LNCAP (cell line): ENCODE measurements around the gene MIX23.

ENCODE experiments used
- TF ChIP-seq, protein P1 (sequence below): fragments of 450-650 bp; IDR thresholded peaks from 2 replicates; pipeline ENCODE4 v1.5.1; 2017; ENCODE audit warnings: mild to moderate bottlenecking

MIX23 gene

DNA sequence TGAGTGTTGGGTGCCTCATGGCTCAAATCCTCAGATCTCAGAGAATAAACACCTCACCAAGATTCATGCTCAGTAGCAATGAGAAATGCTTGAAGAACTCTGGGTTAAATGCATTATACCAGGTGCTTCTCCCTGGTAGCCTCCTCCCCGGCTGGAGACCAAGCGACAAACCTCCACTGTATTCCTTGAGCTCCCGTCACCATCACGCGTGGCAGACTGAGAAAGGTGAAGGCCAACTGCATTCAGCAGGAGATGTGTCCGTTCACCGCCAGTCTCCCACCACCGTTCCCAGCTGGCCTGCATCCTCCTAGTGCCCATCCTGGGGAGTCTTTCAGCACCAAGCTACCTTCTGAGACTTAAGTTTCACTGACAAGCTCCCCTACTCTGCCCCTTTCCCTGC lies 50.5 kb downstream of the MIX23 start:
- TF ChIP-seq, protein P1, sequence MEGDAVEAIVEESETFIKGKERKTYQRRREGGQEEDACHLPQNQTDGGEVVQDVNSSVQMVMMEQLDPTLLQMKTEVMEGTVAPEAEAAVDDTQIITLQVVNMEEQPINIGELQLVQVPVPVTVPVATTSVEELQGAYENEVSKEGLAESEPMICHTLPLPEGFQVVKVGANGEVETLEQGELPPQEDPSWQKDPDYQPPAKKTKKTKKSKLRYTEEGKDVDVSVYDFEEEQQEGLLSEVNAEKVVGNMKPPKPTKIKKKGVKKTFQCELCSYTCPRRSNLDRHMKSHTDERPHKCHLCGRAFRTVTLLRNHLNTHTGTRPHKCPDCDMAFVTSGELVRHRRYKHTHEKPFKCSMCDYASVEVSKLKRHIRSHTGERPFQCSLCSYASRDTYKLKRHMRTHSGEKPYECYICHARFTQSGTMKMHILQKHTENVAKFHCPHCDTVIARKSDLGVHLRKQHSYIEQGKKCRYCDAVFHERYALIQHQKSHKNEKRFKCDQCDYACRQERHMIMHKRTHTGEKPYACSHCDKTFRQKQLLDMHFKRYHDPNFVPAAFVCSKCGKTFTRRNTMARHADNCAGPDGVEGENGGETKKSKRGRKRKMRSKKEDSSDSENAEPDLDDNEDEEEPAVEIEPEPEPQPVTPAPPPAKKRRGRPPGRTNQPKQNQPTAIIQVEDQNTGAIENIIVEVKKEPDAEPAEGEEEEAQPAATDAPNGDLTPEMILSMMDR = no peak

DNA sequence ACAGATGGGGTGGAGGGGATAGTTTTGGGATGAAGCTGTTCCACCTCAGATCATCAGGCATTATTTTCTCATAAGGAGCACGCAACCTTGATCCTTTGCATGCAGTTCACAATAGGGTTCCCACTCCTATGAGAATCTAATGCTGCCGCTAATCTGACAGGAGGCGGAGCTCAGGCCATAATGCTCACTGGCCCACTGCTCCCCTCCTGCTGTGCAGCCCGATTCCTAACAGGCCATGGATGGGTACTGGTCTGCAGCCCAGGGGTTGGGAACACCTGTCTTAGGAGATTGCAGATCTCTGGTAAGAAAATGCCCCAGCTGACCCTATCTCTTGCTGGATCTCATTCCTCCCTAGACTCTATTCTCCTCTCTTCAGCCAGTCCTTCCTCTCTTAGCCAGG lies 51.1 kb downstream of the MIX23 start:
- TF ChIP-seq, protein P1 = no peak

DNA sequence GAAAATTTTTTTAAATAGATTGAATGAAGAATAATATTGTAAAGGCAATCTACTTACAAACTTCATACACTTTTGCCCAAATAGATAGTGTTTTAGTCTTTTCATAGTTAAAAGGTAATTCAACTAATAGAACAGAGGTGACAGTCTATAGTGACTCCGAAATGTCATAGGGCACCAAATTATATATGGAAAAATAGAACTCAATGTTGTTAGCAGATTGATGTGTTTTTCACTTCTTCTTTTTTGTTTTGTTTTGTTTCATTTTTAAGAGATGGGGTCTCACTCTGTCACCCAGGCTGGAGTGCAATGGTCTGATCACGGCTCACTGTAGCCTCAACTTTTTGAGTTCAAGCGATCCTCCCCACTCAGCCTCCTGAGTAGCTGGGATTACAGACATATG lies 57.3 kb downstream of the MIX23 start:
- TF ChIP-seq, protein P1 = no peak

DNA sequence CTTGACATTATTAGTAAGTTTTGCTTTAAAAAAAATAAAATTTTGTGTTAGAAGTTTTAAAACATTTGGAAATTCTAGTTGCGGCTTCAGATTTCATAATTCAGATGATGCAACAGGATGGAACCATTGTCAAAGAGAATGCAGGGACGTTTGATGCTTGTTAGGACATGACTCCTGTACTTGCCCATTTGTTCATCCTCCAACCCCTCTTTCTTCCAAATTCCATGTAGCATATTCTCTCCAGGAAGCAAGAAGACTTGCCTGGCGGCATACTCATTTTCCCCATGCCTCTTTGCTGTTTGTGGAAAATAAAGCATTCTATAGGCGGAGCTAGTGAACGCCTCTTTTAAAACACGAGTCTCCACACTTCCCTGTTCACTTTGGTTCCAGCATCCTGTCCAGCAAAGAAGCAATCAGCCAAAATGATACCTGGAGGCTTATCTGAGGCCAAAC lies 58.1 kb downstream of the MIX23 start, which contains the start of gene CSTA:
Gene CSTA, plus strand, starts transcription at position 378 of the 453 bp plus-strand sequence. Its CDS starts 45 bp downstream, at position 423.
- TF ChIP-seq, protein P1 = no peak

DNA sequence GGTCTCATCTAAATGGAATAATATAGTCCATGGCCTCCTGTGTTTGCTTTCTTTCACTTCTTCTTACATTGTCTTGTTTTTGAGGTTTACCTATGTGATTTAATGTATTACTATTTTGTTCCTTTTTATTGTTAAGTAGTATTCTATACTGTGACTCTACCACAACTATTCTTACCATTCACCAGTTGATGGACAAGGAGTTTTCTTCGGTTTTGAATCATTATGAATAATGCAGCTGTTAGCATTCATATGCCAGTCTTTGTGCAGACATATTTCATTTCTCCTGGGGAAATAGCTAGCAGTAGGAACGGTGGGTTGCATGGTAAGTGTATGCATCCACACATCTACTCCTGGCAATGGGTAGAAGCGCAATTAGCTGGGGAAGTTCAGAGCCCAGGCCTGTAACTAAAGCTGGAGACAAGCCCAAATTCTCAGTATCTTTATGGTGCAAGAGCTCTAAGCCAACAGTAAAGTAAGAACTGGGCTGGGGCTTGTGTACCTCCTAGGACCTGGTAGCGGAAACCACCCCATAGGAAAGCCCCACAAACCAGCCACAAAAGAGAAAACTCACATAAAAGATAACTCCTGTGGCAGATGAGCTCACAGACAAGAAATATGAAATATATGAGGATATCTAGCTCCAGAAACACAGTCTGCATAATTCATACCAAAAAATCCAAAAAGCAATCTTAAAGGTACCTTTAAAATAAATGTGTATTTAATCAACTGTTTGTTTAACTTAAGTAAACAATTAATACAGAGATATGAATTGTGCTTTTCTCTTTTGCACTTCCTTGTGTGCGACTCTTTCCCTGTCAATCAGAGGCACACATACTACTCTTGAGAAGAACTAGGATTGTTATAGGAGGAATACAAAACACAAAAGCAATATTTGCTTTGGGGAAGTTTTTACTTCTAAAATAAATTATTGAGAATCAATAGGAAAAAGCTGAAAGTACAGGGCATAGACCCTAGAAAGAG lies 60.6 kb downstream of the MIX23 start:
- TF ChIP-seq, protein P1 = no peak

DNA sequence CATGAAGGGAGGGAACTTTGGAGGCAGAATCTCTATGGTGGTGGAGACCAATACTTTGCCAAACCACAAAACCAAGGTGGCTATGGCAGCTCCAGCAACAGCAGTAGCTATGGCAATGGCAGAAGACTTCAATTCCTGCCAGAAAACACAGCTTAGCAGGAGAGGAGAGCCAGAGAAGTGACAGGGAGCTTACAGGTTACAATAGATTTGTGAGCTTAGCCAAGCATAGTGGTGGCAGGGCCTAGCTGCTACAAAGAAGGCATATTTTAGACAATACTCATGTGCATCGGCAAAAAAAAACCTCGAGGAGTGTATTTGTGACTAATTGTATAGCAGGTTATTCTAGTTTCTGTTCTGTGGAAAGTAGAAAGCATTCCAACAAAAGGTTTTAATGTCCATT lies 64.4 kb downstream of the MIX23 start:
- TF ChIP-seq, protein P1 = no peak

DNA sequence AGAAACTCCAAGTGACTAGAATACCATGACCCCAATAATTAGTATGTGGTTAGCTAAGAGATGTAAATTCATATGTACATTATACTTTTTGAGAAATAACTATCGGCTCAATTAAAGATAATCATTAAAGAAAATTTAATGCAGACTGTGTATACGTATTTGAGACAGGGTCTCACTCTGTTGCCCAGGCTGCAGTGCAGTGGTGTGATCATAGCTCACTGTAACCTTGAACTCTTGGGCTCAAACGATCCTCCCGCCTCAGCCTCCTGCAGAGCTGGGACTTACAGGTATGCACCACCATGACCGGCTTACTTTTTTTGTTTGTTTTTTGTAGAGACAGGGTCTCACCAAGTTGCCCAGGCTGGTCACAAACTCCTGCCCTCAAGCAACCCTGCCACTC lies 66.7 kb downstream of the MIX23 start:
- TF ChIP-seq, protein P1 = no peak
